Measurements from ENCODE around the gene LRP1B.
"Not testable (repeated sequence)": the region's sequence is repeated elsewhere in the genome, so short reads cannot be mapped to it uniquely, and the experiment has no call there.

GRCh38 chr2:142087585-142087984, 43.2 kb downstream of the LRP1B start:
- TF ChIP-seq CTCF, EP300 (IDR thresholded peaks at IDR 0.05): not testable (repeated sequence)

Data from tibial nerve (tissue), 4 donors.